NCI-H345 treated with DMSO at 0.1 percent for 48 hours (cell line): ENCODE data around the gene QSER1.
A peak's percentile ranks its signal among the peaks of the same experiment; 100 is the strongest.
"Not testable (repeated sequence)": the region's sequence is repeated elsewhere in the genome, so short reads cannot be mapped to it uniquely, and the experiment has no call there.

ENCODE experiments used
- DNase-seq: peaks from one replicate; lab custom pipeline; 2025; ENCODE audit not compliant: unreplicated experiment; lab: John Stamatoyannopoulos, UW

QSER1 gene

GRCh38 chr11:32991898-32992297 lies 99.3 kb downstream of the QSER1 start:
- DNase-seq: no peak

DNA sequence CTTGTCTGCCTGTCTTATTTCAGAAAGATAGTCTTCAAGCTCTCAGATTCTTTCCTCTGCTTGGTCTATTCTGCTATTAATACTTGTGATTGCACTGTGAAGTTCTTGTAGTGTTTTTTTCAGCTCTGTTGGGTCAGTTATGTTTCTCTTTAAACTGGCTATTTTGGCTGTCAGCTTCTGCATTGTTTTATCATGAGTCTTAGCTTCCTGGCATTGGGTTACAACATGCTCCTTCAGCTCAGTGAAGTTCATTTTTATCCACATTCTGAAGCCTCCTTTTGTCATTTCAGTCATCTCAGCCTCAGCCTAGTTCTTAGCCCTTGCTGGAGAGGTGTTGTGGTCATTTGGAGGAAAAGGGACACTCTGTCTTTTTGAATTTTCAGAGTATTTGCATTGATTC lies 107.6 kb downstream of the QSER1 start:
- no peak for DNase-seq

GRCh38 chr11:33001281-33001680 lies 108.7 kb downstream of the QSER1 start:
- no peak for DNase-seq

- no peak for DNase-seq
Observed at GRCh38 chr11:33001751-33002542, 109.3 kb downstream of the QSER1 start.

- no peak for DNase-seq
Observed at GRCh38 chr11:33005175-33005574, 112.6 kb downstream of the QSER1 start.

- no peak for DNase-seq
Observed at GRCh38 chr11:33006010-33006409, 113.4 kb downstream of the QSER1 start.

DNA sequence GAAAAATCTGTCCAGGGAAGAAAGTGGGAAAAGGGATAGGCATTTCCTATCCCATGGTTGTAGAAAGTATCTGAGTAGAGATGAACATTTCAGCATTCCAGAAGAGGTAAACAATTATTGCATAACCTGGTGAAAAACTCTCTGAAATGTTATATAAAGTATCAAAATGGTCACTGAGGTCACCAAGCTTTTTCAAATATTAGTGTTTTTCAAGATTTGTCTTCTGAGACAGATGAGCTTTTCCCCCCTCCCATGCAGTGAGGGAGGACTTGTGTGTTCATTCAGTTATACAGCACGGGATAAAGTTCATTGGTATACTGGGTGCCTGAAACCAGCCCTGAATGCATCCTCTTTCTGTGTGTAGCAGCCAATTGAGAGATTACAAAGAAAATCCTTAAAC lies 121.1 kb downstream of the QSER1 start:
- no peak for DNase-seq

DNA sequence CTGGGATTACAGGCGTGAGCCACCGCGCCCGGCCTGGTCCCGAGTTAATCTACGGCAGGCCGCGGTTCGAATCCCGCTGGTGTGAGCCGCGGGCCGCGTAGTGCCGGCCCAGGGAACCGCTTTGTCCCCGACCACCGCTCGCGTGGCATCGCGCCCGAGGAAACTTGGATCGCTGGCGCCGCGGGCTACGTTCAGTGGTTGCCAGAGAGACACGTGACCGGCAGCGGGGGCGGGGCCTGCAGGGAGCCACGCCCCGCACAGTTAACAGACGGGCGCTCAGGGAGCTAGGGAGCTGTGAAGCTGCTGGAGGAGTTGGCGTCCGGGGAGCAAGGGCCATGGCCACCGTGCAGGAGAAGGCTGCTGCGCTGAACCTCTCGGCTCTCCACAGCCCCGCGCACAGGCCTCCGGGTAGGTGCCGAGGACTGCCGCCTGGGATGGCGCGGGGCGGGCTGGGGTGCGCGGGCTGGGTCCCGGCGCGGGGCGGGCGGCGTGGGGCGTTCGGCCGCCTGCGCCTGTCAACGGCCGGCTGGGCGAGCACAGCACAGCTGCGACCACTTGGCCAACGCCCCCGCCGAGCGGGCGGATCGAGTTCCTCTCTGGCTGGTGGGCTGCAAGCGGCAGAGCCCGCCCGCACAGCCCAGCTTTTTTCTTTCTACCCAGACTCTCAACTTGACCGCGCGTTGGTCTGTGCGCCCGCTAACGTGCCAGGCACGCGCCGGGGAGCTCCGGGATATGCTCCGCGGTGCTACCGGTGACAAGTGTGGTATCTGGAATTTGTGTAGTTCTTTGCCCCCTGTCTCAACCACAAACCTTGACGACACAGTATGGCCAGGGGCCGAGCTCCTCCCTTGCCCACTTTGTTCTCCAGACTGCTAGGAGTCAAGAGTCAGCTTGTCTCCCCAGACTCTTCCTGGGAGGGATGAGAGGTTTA lies 123.3 kb downstream of the QSER1 start, which contains the start of gene DEPDC7:
TSS of gene DEPDC7 (plus strand) at position 258 of the 931 bp plus-strand sequence. CDS start at position 336, 78 bp downstream.
- peak; percentile 88 for DNase-seq

- no peak for DNase-seq
Observed at GRCh38 chr11:33016654-33017053, 124.0 kb downstream of the QSER1 start.

DNA sequence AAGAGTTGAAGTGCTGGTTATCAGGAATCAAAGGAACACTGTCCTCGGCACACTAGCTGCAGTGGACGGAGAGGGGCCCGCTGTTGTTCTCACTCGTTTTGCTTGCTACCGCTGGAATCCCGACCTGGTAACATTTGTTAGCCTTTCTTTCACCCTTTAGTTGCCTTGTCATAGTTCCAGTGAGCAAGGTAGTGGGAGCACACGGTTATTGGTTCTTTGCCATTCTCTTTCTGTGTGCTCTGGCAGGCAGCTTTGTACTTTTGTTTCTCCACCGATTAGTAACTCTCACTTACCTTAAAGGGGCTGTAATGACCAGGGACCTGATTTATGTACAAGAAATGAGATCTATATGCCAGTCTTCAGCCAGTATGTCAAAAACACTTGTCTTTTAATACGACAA lies 124.9 kb downstream of the QSER1 start:
- no peak for DNase-seq

- no peak for DNase-seq
Observed at GRCh38 chr11:33017965-33018364, 125.4 kb downstream of the QSER1 start.

DNA sequence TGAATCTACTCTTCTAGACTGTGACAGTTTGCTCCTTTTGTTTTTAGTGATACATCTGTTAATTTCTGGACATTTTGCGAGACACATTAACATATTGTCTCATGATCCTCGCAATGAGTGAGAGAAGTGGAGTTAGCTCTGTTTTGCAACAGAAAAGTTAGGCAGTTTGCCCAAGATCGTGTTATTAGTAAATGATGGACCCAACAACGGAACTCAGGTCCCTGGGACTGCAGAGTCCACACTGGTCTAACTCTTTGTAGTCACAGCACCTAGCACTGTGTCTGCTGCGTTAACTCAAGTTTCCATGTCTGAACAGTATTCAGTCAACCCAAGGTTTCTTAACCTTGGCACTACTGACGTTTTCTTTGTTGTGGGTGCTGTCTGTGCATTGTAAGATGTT lies 126.2 kb downstream of the QSER1 start:
- DNase-seq: no peak

DNA sequence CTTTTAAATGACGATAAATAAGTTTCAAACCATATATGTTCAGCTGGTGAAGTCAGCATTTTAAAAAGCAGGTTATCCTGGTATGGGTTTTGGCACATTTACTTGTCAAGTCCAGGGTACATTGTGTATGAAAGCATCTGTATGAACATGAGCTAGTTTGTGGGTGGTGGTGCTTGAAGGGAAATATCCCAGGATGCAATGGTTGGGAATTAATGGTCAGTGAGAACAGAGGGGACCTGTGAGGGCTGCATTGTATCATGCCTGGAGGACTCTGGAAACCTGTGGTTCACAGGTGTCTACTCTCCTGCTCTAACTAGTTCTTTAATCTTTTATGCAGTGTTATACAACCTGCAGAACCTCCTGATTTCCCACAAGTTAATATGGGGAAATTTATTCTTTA lies 128.9 kb downstream of the QSER1 start:
- no peak for DNase-seq

- no peak for DNase-seq
Observed at GRCh38 chr11:33021937-33022336, 129.3 kb downstream of the QSER1 start.

DNA sequence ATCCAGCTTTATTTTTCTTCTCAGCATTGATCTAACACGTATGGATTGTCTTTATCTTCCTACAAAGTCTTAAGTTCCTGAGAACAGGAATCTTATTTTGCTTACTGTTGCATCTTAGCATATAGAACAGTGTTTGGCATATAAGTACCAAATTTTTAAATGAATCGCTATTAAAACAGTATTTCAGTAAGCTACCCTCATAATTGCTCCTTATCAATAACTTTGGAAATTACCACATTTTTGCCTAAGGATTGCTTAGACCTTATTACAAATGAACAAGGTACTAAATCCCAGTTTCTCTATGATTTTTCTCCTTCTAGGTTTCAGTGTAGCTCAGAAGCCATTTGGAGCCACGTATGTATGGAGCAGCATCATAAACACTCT lies 132.7 kb downstream of the QSER1 start:
- no peak for DNase-seq

DNA sequence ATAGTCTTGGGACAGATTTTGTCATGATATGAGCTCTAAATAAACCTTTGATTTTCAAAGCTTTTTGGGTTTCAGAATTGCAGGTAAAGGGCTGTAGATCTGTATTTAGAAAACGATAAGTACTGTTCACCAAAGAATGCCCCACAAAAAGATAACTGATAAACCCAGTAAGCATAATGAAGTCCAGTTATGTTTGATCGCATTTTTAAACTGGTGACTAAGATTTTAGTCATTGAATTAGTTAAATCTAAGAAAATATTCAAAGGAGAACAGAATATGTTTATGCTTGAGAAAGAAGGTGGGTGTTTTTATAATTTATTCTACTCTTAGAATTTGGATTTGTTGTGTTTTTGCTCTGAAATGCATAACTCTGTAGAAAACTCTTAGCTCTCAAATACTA lies 134.6 kb downstream of the QSER1 start:
- no peak for DNase-seq

DNA sequence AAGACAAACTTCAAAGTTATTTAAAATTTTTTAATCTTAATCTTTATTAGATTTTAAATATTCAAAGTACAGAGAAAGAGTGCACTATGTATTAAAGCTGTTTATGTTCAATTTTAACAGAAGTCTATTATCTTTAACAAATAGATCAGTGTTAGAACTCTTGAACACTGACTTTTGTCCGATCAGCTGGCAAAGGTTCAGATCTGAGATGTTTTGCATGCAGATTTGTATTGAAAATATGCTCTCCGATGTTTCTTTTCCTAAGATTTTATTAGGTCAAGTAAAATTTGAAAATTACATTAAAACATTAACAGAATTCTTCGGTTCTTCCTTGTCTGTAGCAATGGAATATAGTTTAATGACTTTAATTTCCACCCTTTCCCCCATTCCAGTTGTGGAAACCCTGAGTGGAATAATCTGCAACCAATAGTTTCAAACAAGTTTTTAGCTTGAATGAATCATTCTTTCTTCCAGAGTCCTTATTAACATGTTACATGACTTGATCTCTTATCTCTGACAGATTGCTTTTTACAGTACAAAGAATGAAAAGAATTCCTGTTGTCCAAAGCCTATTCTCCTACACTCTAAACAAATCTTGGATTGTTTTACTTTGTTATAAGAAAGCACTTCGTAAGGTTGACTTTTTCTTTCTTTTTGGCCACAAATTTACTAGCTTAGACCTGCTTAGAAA lies 135.4 kb downstream of the QSER1 start:
- no peak for DNase-seq

- no peak for DNase-seq
Observed at GRCh38 chr11:33028537-33028914, 135.9 kb downstream of the QSER1 start.

DNA sequence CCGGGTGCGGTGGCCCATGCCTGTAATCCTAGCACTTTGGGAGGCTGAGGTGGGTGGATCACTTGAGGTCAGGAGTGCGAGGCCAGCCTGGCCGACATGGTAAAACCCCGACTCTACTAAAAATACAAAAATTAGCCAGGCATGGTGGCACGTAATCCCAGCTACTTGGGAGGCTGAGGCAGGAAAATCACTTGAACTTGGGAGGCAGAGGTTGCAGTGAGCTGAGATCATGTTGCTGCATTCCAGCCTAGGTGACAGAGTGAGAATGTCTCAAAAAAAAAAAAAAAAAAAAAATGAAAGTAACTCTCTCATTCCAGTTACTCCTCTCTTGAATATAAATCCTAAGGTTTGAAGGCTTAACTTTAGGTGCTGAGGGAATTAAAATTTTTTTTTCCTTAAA lies 136.6 kb downstream of the QSER1 start:
- not testable (repeated sequence) for DNase-seq
